Medulla oblongata (tissue), 1 donor: Measurements from ENCODE around the gene DNPEP.
"Not testable (repeated sequence)": the region's sequence is repeated elsewhere in the genome, so short reads cannot be mapped to it uniquely, and the experiment has no call there.

Experiments used
- DNase-seq: peaks from one replicate; pipeline ENCODE4 v3.0.0-alpha.2; 2015; ENCODE audit errors: extremely low spot score

Gene DNPEP

GRCh38 chr2:219401606-219402005 lies 13.9 kb upstream of the DNPEP start:
- no peak for DNase-seq

GRCh38 chr2:219400562-219400961 lies 12.8 kb upstream of the DNPEP start:
- no peak for DNase-seq

DNA sequence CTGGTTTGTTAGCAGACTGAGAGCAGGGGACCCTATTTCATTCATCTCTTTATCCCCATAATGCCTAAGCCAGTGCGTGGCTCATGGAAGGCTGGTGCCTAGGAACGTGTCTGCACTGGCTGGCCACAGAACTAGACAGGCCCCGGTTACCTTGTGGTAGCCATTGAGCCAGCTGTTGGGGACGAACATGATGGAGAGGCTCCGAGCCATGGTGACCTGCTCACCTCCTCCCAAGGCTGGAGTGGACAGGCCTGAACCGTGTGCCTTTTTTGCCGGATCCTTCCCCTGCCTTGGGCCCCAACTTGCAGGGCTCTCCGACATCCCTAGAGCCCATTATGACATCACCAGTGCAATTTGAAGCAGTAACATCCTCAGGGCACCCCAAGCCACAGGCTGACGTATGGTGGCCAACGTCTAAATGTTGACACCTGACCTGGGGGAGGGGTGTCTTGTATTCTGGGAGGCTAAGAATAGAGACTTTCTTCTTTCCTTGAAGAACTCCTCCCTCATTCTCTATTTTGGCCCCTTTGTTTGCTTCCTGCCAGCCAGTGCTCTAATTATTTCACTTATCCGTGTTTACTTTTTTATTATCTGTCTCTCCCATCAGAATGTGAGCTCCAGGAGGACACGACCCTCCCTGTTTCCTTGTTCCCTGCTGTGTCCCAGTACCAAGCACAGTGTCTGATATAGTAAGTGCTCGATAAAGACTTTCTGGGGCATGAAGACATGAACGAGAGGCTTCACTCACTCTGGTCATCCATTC lies 12.2 kb upstream of the DNPEP start:
- no peak for DNase-seq

- DNase-seq = no peak
These were observed 11.1 kb upstream of the DNPEP start for GRCh38 chr2:219398721-219399363.

DNA sequence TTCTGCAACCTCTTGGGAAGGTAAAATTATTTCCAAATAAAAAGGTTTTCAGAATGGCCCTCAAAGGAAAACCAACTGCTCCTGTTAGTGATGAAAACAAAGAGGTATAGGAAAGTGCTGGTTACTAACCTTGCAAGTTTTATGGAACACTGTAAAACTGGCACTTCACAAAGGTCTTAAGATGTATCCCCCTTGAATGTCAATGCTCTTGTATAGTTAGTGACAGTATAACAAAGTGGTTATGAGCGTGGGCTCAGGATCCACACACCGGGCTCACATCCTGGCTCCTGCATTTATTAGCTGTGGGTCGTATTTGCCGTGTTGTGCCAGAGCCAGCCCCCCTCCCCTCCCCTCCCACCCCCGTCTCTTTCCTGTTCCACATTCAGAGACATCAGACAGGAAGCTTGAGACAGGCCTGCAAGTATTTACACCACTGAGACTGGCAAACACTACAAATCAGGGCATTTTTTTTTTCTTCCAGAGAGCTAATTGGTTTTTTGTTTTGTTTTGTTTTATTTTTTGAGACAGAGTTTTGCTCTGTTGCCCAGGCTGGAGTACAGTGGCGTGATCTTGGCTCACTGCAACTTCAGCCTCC lies 9.2 kb upstream of the DNPEP start:
- no peak for DNase-seq

DNA sequence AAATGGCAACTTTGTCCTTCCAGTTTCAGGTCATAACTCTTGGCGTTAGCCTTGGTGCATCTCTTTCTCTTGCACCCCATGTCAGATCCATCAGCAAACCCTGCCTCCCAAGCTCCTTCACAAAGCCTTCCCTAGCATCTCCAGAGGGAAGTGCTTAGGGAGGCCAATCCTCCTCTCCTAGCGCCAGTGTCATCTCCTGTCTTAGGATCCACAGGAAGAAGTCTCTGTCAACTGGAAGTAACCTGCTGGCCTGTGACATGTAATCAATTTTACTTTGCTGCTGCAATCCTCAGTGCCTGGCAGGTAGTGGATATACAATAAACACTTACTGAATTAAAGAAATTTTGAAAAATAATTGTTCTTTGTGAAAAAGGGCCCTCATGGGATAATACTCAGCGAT lies 7.9 kb upstream of the DNPEP start:
- DNase-seq = no peak

GRCh38 chr2:219395056-219395455 lies 7.3 kb upstream of the DNPEP start:
- not testable (repeated sequence) for DNase-seq

- no peak for DNase-seq
These were observed 5.0 kb upstream of the DNPEP start for GRCh38 chr2:219392754-219393153.

GRCh38 chr2:219388907-219389156 lies 1.1 kb upstream of the DNPEP start:
- DNase-seq = no peak

- peak; percentile 96 for DNase-seq
These were observed 602 bp upstream of the DNPEP start for GRCh38 chr2:219388121-219388906.

DNA sequence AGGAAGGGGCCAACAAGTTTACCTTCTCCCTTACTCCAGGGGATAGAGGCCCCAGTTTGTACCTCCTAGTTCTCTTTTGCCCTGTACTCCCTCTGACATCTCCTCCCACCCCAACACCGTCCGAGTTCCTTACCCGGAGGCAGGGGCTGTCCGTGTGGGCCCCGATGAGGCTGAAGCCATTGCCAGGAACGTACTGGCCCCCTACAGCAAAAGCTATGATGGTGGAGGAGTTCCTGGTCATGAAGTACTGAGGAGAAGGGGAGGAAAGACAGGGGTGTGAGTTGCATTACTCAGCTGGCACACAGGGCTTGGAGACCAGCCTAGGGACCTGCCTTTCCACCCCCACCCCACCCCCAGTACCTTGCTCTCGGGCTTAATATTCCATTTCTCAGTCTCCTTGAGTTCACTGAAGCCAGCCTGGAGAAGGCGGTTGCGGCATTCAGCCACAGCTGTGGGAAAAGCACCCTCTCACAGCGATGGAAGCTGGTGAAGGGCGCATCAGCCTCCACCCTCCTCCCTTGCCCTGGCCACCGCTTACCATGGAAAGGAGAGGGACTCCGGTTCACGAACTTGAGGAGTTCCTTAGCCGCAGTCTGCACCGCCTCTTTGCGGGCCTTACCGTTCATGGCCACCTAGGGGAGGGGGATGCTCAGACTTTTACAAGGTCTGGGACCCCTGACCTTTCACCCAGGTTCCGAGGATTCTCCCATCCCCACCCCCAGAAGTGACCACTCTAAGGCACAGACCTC lies 1.0 kb downstream of the DNPEP start:
- DNase-seq = no peak

DNA sequence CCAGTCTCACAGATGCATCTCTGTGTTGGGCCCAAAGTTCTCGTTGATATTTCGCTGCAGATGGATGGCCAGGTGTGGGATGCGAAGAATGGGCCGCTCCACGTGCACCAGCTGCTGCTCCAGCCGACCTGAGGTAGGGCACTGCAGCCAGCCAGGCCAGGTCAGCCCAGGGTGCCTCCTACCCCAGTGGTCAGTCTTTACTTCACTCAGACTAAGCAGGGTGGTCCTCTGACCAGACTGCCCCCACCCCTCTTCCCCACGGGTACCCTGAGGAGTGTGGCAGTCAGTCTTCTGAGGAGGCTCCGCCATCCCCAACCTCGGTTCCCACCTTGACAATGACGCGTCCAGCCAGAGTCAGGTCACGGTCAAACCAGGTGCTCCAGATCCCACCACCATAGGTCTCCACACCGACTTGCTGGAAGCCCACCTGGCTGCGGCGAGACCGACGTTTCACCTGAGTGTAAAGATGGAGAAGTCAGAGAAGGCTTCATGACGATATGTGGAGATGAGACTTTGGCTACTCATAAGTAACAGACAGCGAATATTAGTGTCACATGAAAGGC lies 1.7 kb downstream of the DNPEP start:
- DNase-seq = no peak

DNA sequence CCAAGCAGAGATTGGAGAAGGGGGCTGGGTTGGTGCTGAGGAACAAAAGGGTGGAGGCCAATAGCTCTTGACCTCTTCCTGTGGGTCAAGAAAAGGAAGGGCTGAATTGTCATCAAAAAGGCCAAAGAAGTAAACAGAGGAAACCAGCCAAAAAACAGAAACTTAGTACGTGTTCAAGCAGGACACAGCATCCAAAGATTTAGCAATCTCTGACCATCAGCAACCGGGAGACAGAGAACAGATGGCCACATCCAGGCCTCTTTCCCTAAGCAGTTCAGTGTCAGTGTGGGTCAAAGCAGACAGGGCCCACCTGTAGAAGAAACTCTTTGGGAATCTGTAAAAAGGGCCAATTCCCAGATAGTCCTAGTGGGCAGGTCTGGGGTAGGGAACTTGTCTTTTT lies 2.9 kb downstream of the DNPEP start:
- no peak for DNase-seq

- DNase-seq = no peak
These were observed 3.5 kb downstream of the DNPEP start for GRCh38 chr2:219384083-219384713.

- no peak for DNase-seq
These were observed 6.3 kb downstream of the DNPEP start for GRCh38 chr2:219381448-219381847.

GRCh38 chr2:219380926-219381325 lies 6.8 kb downstream of the DNPEP start:
- DNase-seq = no peak

DNA sequence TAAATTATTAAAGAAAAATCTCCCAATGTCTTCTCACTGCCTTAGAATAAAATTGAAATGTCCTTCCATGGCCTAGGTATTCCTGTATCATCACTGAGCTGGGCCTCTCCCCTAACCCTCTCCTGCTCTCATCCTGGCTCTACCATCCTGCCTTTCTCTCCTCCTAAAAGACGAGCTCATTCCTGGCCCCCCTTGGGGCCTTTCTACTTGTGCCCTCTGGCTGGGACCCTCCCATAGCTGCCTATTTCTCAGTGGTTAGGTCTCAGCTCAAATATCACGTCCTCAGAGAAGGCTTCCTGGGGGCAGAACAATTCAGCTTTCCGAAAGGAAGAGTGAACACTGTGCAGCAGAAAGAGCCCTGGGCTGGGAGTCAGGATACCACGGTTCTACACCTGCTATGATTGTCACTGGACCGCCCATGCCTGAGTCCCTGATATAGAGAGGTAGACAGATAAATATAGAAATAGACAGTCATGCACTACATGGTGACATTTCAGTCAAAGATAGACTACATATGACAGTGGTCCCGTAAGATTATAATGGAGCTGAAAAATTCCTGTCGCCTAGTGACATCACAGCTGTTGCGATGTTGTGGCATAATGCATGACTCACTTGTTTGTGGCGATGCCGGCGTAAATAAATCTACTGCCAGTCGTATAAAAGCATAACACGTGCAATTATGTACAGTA lies 9.4 kb downstream of the DNPEP start:
- no peak for DNase-seq

GRCh38 chr2:219369447-219369861 lies 18.3 kb downstream of the DNPEP start:
- DNase-seq = peak; percentile 34

GRCh38 chr2:219368690-219369191 lies 19.0 kb downstream of the DNPEP start:
- peak; percentile 19 for DNase-seq

GRCh38 chr2:219362524-219363164 lies 25.1 kb downstream of the DNPEP start:
- DNase-seq = no peak
